Astrocyte (in vitro differentiated cells and primary cell): ENCODE results near the gene PTPRO.

ENCODE experiments used
- EZH2 ChIP-seq: IDR thresholded peaks from 2 replicates; pipeline ENCODE4 v1.6.1; 2012; ENCODE audit warnings: mild to moderate bottlenecking, low read length, inconsistent platforms; ENCODE audit not compliant: insufficient read depth
- TF ChIP-seq, protein P1 (sequence below): IDR thresholded peaks from 2 replicates; pipeline ENCODE4 v1.5.1; 2011; ENCODE audit warnings: low read depth, mild to moderate bottlenecking, inconsistent platforms, low read length, moderate library complexity; ENCODE audit not compliant: insufficient read depth

DNA sequence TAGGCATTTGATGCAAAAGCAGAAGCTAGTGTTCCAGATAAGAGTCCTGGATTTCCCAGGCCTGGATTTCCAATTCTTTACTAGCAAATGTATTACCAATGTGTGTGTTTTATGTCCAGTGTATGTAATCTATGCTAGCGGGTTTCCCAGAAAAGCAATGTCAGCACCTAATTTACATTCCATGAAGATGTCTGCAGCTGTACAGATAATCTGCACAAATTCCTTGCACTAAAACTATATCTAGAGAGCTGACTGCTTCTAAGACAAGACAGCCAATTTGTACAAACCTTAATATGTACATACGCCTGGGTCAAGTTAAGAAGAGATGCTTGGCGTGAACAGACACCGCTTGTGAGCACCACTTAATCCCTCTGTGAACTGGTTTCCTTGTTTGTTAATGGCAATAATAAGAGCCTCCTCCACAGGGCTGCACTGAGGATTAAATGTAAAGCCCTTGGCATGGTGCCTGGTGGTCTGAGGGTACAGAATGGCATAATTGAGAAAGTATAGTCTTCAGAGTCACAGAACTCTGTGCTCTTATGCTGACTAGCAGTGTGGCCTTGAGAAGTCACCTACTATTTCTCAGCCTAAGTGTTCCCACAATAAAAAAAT, 281.3 kb downstream of the PTPRO start:
- TF ChIP-seq, protein P1, sequence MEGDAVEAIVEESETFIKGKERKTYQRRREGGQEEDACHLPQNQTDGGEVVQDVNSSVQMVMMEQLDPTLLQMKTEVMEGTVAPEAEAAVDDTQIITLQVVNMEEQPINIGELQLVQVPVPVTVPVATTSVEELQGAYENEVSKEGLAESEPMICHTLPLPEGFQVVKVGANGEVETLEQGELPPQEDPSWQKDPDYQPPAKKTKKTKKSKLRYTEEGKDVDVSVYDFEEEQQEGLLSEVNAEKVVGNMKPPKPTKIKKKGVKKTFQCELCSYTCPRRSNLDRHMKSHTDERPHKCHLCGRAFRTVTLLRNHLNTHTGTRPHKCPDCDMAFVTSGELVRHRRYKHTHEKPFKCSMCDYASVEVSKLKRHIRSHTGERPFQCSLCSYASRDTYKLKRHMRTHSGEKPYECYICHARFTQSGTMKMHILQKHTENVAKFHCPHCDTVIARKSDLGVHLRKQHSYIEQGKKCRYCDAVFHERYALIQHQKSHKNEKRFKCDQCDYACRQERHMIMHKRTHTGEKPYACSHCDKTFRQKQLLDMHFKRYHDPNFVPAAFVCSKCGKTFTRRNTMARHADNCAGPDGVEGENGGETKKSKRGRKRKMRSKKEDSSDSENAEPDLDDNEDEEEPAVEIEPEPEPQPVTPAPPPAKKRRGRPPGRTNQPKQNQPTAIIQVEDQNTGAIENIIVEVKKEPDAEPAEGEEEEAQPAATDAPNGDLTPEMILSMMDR: no peak
- TF ChIP-seq EZH2: no peak
